PC-9 (cell line): ENCODE measurements around the gene ANKFY1. TPM values are rescaled to one million over a fixed set of nuclear protein-coding genes. Genes with fewer than 3 reads are reported as not detected.
"Not testable (repeated sequence)": the region's sequence is repeated elsewhere in the genome, so short reads cannot be mapped to it uniquely, and the experiment has no call there.

Source experiments
- BruUV-seq: library from RNA; stranded (reverse); fragments of 400-500 nt; replicated peaks from 2 replicates; lab custom pipeline; 2021; lab: Mats Ljungman, UMichigan
- CTCF ChIA-PET: fragments of 300-600 bp; sonication (Branson Sonifier 250); formaldehyde crosslinking; loops from one replicate; lab custom pipeline; 2022; ENCODE audit warnings: antibody characterized with exemption; lab: Charles Lee
- POLR2A ChIA-PET: fragments of 300-600 bp; sonication (Branson Sonifier 250); formaldehyde crosslinking; loops from one replicate; lab custom pipeline; 2022; ENCODE audit warnings: antibody characterized with exemption; ENCODE audit not compliant: unreplicated experiment; lab: Charles Lee
- DNase-seq, 2 experiments: peaks; one replicate each; pipeline versions ENCODE4 v3.0.0 to v3.0.0-alpha.2; 2015 to 2022; ENCODE audit warnings: mixed read lengths in 1 of 2
- H2AFZ ChIP-seq: fragments of 200-600 bp; sonication (generic); 2 replicates; pipeline ENCODE4 v1.8.1; 2017; ENCODE audit warnings: antibody characterized with exemption
- H3F3A ChIP-seq: fragments of 200-600 bp; sonication (generic); 2 replicates; pipeline ENCODE4 v1.8.1; 2017; ENCODE audit warnings: antibody characterized with exemption, mild to moderate bottlenecking, low read depth; ENCODE audit not compliant: insufficient read depth
- H3K27ac ChIP-seq: fragments of 200-600 bp; sonication (generic); 2 replicates; pipeline ENCODE4 v1.6.1; 2016; ENCODE audit warnings: mixed run types
- H3K27me3 ChIP-seq: fragments of 200-600 bp; sonication (generic); 2 replicates; pipeline ENCODE4 v1.6.1; 2016; ENCODE audit warnings: low read depth, mixed run types; ENCODE audit not compliant: insufficient read depth
- H3K36me3 ChIP-seq: fragments of 200-600 bp; sonication (generic); 2 replicates; pipeline ENCODE4 v1.6.1; 2016; ENCODE audit warnings: low read depth, mixed run types
- H3K4me1 ChIP-seq: fragments of 200-600 bp; sonication (generic); replicated peaks from 2 replicates; pipeline ENCODE4 v1.6.1; 2016; ENCODE audit warnings: mixed run types; ENCODE audit not compliant: insufficient read depth
- H3K4me2 ChIP-seq: fragments of 200-600 bp; sonication (generic); 2 replicates; pipeline ENCODE4 v1.6.1; 2017; ENCODE audit warnings: mixed run types
- H3K4me3 ChIP-seq: fragments of 200-600 bp; sonication (generic); 2 replicates; pipeline ENCODE4 v1.6.1; 2016; ENCODE audit warnings: mixed run types
- H3K79me2 ChIP-seq: fragments of 200-600 bp; sonication (generic); 2 replicates; pipeline ENCODE4 v1.6.1; 2017; ENCODE audit warnings: low read depth, mixed run types
- H3K9me2 ChIP-seq: fragments of 200-600 bp; sonication (generic); 2 replicates; pipeline ENCODE4 v1.8.1; 2017; ENCODE audit warnings: mild to moderate bottlenecking; ENCODE audit not compliant: insufficient read depth
- H3K9me3 ChIP-seq: fragments of 200-600 bp; sonication (generic); 2 replicates; pipeline ENCODE4 v1.8.1; 2016; ENCODE audit warnings: low read depth; ENCODE audit not compliant: insufficient read depth
- H4K20me1 ChIP-seq: fragments of 200-600 bp; sonication (generic); 2 replicates; pipeline ENCODE4 v1.8.1; 2017; ENCODE audit not compliant: insufficient read depth
- CTCF ChIP-seq: fragments of 200-600 bp; sonication (generic); conservative IDR thresholded peaks from 2 replicates; pipeline ENCODE4 v1.6.1; 2017; ENCODE audit warnings: mixed run types, antibody characterized with exemption, mild to moderate bottlenecking, moderate library complexity
- EZH2 ChIP-seq: fragments of 200-600 bp; sonication (generic); IDR thresholded peaks from 2 replicates; pipeline ENCODE4 v1.8.0; 2017; ENCODE audit warnings: antibody characterized with exemption, low read depth
- intact Hi-C: fragments of 100-400 bp; cut with micrococcal nuclease; formaldehyde crosslinking; loops from one replicate; pipeline ENCODE4 v1.10.0; 2022; ENCODE audit not compliant: unreplicated experiment
- total RNA-seq: library from RNA; stranded (reverse); gene quantifications from 2 replicates; pipeline ENCODE4 v1.2.3, GENCODE V29; 2021

The ANKFY1 gene
- total RNA-seq, 1 experiment from 2014 or later = 63.9 TPM

GRCh38 chr17:4142107-4142900 is 121.5 kb downstream of the ANKFY1 start:
- H3K27me3 ChIP-seq = no peaks in the 10 kb centered on the region
- H3F3A ChIP-seq = peaks cover 15% of the 10 kb centered on the region
- H3K4me1 ChIP-seq = peaks cover 14% of the 10 kb centered on the region
- no peaks in the 10 kb centered on the region for H3K36me3 ChIP-seq
- no peaks in the 10 kb centered on the region for H3K9me3 ChIP-seq
- no peak for DNase-seq
- H3K4me3 ChIP-seq = peak overlapping the region; percentile 89
- peak overlapping the region; percentile 73; the same call in 1 of the 2 replicates for H2AFZ ChIP-seq
- POLR2A ChIA-PET = interaction anchor here (0.5 to 0.7 kb wide), 4 partner anchors 13 to 106 kb away, joined by 3 to 7 read pairs (median 4); no protein-coding TSS in a partner anchor
- H3K79me2 ChIP-seq = peaks cover 72% of the 10 kb centered on the region
- peak overlapping the region; percentile 85 for H3K4me2 ChIP-seq
- CTCF ChIA-PET = interaction anchor here (0.5 to 0.6 kb wide), 2 partner anchors 29 to 248 kb away, joined by 3 read pairs; no protein-coding TSS in a partner anchor
- no peaks in the 10 kb centered on the region for H3K9me2 ChIP-seq
- intact Hi-C loops = loop anchor here (10.0 kb wide), 1 partner anchor 298 kb away; the partner anchor contains the start of gene NCBP3
- no peak overlapping the region for H3K27ac ChIP-seq
- TF ChIP-seq CTCF (no peak), EZH2 (no peak)
- no TSS peak for BruUV-seq
- H4K20me1 ChIP-seq = peaks cover 31% of the 10 kb centered on the region

GRCh38 chr17:4140125-4140524 is 123.7 kb downstream of the ANKFY1 start:
- Histone ChIP-seq H3K4me3 (no peak overlapping the region), H4K20me1 (peaks cover 36% of the 10 kb centered on the region), H3K27ac (no peak overlapping the region), H3K4me1 (peaks cover 14% of the 10 kb centered on the region), H3K9me2 (no peaks in the 10 kb centered on the region), H3K79me2 (peaks cover 87% of the 10 kb centered on the region), H3K27me3 (no peaks in the 10 kb centered on the region), H3K36me3 (no peaks in the 10 kb centered on the region), H3F3A (peaks cover 10% of the 10 kb centered on the region), H3K9me3 (no peaks in the 10 kb centered on the region), H3K4me2 (no peak overlapping the region), H2AFZ (no peak overlapping the region)
- intact Hi-C loops = loop anchor here (10.0 kb wide), 1 partner anchor 295 kb away; the partner anchor contains the start of gene NCBP3
- TF ChIP-seq CTCF (no peak), EZH2 (no peak)
- no peak for DNase-seq
- BruUV-seq = no TSS peak
- ChIA-PET CTCF (no interaction called here), POLR2A (interaction anchor here (0.6 kb wide), 1 partner anchor 1293 kb away, joined by 7 read pairs; no protein-coding TSS in a partner anchor)

- H3K27me3 ChIP-seq, POLR2A ChIA-PET, intact Hi-C loops, BruUV-seq, H3K27ac ChIP-seq, H3K9me2 ChIP-seq, H3K36me3 ChIP-seq, CTCF ChIA-PET, H3F3A ChIP-seq, H3K9me3 ChIP-seq, H3K4me1 ChIP-seq, H3K4me2 ChIP-seq, H3K4me3 ChIP-seq, H2AFZ ChIP-seq, DNase-seq: not testable (repeated sequence)
- Histone ChIP-seq H4K20me1 (peaks cover 44% of the 10 kb centered on the region), H3K79me2 (peaks cover 85% of the 10 kb centered on the region)
These were observed 124.8 kb downstream of the ANKFY1 start for GRCh38 chr17:4138906-4139526.
